HepG2 (cell line): ENCODE data around the gene SMARCD1. TPM values are rescaled to one million over a fixed set of nuclear protein-coding genes. Genes with fewer than 3 reads are reported as not detected.

Experiments
- CBX5 ChIP-seq: sonication (generic); formaldehyde crosslinking; IDR thresholded peaks from 2 replicates; pipeline ENCODE4 v1.4.0; 2020; ENCODE audit warnings: missing genetic modification reagents, borderline replicate concordance
- CENPX ChIP-seq: sonication (generic); formaldehyde crosslinking; IDR thresholded peaks from 2 replicates; pipeline ENCODE4 v1.9.0; 2021; ENCODE audit warnings: mild to moderate bottlenecking, missing genetic modification reagents, moderate library complexity
- KMT2B ChIP-seq: IDR thresholded peaks from 2 replicates; pipeline ENCODE4 v1.6.1; 2016; ENCODE audit warnings: missing genetic modification reagents, missing compliant biosample characterization
- RARA ChIP-seq: IDR thresholded peaks from 2 replicates; pipeline ENCODE4 v1.6.1; 2016; ENCODE audit warnings: missing genetic modification reagents, missing compliant biosample characterization
- RBM39 ChIP-seq: fragments of 200-400 bp; formaldehyde crosslinking; IDR thresholded peaks from one replicate; pipeline ENCODE4 v1.6.1; 2018; ENCODE audit warnings: antibody characterized with exemption, mild to moderate bottlenecking, low read depth, low read length; ENCODE audit not compliant: poor library complexity, severe bottlenecking
- RCOR2 ChIP-seq: IDR thresholded peaks from 2 replicates; pipeline ENCODE4 v1.6.1; 2016; ENCODE audit warnings: missing biosample characterization, missing genetic modification reagents
- RXRA ChIP-seq: sonication (generic); formaldehyde crosslinking; IDR thresholded peaks from 2 replicates; pipeline ENCODE4 v1.5.1; 2020; ENCODE audit warnings: missing genetic modification reagents
- SOX5 ChIP-seq: IDR thresholded peaks from 2 replicates; pipeline ENCODE4 v1.6.1; 2016; ENCODE audit warnings: borderline replicate concordance
- SP2 ChIP-seq: sonication (generic); formaldehyde crosslinking; IDR thresholded peaks from 2 replicates; pipeline ENCODE4 v1.5.1; 2020; ENCODE audit warnings: mild to moderate bottlenecking, missing genetic modification reagents
- SUZ12 ChIP-seq: fragments of 150-350 bp; IDR thresholded peaks from 2 replicates; pipeline ENCODE4 v1.6.1; 2014; ENCODE audit warnings: low read depth, low read length
- ZNF256 ChIP-seq: sonication (generic); formaldehyde crosslinking; conservative IDR thresholded peaks from 2 replicates; pipeline ENCODE4 v1.4.0; 2020; ENCODE audit warnings: missing genetic modification reagents
- ZNF782 ChIP-seq: sonication (generic); formaldehyde crosslinking; IDR thresholded peaks from 2 replicates; pipeline ENCODE4 v1.4.0; 2020; ENCODE audit warnings: missing genetic modification reagents, mild to moderate bottlenecking, borderline replicate concordance
- polyA plus RNA-seq, 8 experiments: library from polyadenylated mRNA; depleted of rRNA in 3 of 8; stranded (reverse) in 7 of 8; unstranded in 1 of 8; fragments of >200 nt; fragmentation: Illumina TruSeq in 4 of 8; extraction: Trizol in 4 of 8; gene quantifications; 2 replicates each; pipeline versions ENCODE4 v1.2.1 to v1.2.3, GENCODE V29; 2011 to 2016; ENCODE audit warnings: low read depth in 4 of 8, missing spikeins in 1 of 8, mixed read lengths in 1 of 8; ENCODE audit not compliant: insufficient read depth in 1 of 8
- total RNA-seq, 5 experiments: library from RNA; depleted of rRNA; stranded (reverse); fragments of >200 nt; fragmentation: Illumina TruSeq; extraction: Trizol; gene quantifications; 2 replicates each; pipeline ENCODE4 v1.2.3, GENCODE V29; 2016; ENCODE audit warnings: low read depth in 1 of 5
- TF ChIP-seq, protein P1 (sequence below): IDR thresholded peaks from 2 replicates; pipeline ENCODE4 v1.6.1; 2012; ENCODE audit warnings: inconsistent platforms
- TF ChIP-seq, protein P2 (sequence below), 2 experiments: IDR thresholded peaks; 2 replicates each; pipeline ENCODE4 v1.6.1; 2011 to 2012; ENCODE audit warnings: low read length in 2 of 2, borderline replicate concordance in 1 of 2, low read depth in 1 of 2, mild to moderate bottlenecking in 1 of 2, moderate library complexity in 1 of 2
- TF ChIP-seq, protein P3 (sequence below): sonication (generic); formaldehyde crosslinking; IDR thresholded peaks from 2 replicates; pipeline ENCODE4 v1.4.0; 2020; ENCODE audit warnings: low read depth, mild to moderate bottlenecking, missing genetic modification reagents
- TF ChIP-seq, protein P4 (sequence below): IDR thresholded peaks from 2 replicates; pipeline ENCODE4 v1.6.1; 2016; ENCODE audit warnings: low read depth, borderline replicate concordance
- TF ChIP-seq, protein P5 (sequence below): sonication (generic); formaldehyde crosslinking; conservative IDR thresholded peaks from 2 replicates; pipeline ENCODE4 v1.4.0; 2020; ENCODE audit warnings: missing genetic modification reagents
- TF ChIP-seq, protein P6 (sequence below): sonication (generic); formaldehyde crosslinking; IDR thresholded peaks from 2 replicates; pipeline ENCODE4 v1.4.0; 2020; ENCODE audit warnings: missing genetic modification reagents, borderline replicate concordance

The SMARCD1 gene
- total and polyA plus RNA-seq, 2 of the 13 experiments (the other 11 are each of a cell fraction or from before 2014, with no cell fraction given), result 51.7 to 54.6 TPM

DNA sequence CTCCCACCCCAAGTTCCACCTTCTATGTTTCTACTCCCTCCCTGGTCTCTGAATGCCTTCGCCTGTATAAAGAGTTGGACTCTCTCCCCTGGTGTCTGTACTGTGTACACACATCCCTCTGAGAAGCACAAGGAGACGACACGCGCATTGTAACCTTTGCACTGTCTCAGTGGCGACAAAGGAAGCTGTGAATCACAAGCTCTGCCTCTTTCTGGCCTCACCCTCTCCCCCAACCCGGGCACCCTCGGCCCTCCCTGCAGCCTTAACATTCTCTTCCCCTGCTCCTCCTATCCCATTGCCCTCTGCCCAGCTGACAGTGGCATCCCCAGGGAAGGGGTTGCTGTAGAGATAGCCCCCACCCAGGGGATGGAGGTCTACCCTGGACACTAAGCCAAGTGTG lies 2.5 kb upstream of the SMARCD1 start (continued):
- TF ChIP-seq, protein P1, sequence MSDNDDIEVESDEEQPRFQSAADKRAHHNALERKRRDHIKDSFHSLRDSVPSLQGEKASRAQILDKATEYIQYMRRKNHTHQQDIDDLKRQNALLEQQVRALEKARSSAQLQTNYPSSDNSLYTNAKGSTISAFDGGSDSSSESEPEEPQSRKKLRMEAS, result peak; percentile 83
- TF ChIP-seq, protein P2, sequence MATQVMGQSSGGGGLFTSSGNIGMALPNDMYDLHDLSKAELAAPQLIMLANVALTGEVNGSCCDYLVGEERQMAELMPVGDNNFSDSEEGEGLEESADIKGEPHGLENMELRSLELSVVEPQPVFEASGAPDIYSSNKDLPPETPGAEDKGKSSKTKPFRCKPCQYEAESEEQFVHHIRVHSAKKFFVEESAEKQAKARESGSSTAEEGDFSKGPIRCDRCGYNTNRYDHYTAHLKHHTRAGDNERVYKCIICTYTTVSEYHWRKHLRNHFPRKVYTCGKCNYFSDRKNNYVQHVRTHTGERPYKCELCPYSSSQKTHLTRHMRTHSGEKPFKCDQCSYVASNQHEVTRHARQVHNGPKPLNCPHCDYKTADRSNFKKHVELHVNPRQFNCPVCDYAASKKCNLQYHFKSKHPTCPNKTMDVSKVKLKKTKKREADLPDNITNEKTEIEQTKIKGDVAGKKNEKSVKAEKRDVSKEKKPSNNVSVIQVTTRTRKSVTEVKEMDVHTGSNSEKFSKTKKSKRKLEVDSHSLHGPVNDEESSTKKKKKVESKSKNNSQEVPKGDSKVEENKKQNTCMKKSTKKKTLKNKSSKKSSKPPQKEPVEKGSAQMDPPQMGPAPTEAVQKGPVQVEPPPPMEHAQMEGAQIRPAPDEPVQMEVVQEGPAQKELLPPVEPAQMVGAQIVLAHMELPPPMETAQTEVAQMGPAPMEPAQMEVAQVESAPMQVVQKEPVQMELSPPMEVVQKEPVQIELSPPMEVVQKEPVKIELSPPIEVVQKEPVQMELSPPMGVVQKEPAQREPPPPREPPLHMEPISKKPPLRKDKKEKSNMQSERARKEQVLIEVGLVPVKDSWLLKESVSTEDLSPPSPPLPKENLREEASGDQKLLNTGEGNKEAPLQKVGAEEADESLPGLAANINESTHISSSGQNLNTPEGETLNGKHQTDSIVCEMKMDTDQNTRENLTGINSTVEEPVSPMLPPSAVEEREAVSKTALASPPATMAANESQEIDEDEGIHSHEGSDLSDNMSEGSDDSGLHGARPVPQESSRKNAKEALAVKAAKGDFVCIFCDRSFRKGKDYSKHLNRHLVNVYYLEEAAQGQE (IDR thresholded peaks at IDR 0.05; ENCODE audit: borderline replicate concordance in 1 of 2, low read depth in 1 of 2, low read length in 2 of 2), result peak in 1 of 2 experiments; percentile 51; a peak in 1 of 4 replicates
- TF ChIP-seq, protein P3, sequence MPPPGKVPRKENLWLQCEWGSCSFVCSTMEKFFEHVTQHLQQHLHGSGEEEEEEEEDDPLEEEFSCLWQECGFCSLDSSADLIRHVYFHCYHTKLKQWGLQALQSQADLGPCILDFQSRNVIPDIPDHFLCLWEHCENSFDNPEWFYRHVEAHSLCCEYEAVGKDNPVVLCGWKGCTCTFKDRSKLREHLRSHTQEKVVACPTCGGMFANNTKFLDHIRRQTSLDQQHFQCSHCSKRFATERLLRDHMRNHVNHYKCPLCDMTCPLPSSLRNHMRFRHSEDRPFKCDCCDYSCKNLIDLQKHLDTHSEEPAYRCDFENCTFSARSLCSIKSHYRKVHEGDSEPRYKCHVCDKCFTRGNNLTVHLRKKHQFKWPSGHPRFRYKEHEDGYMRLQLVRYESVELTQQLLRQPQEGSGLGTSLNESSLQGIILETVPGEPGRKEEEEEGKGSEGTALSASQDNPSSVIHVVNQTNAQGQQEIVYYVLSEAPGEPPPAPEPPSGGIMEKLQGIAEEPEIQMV (CRISPR knock-in tag), result no peak
- TF ChIP-seq, protein P4, sequence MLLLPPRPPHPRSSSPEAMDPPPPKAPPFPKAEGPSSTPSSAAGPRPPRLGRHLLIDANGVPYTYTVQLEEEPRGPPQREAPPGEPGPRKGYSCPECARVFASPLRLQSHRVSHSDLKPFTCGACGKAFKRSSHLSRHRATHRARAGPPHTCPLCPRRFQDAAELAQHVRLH (CRISPR knock-in tag), result 0 out of 2 replicates have a peak, but pooled peaks have one; percentile 37
- TF ChIP-seq CBX5 (CRISPR knock-in tag) (peak; percentile 26; the same call in 1 of the 2 replicates), SUZ12 (no peak), ZNF782 (CRISPR knock-in tag) (no peak), CENPX (CRISPR knock-in tag) (no peak), SP2 (CRISPR knock-in tag) (no peak), RARA (peak; percentile 51; the same call in 1 of the 2 replicates), RXRA (peak; percentile 28; the same call in 1 of the 2 replicates), RCOR2 (CRISPR knock-in tag) (peak; percentile 60; the same call in 1 of the 2 replicates), SOX5 (CRISPR knock-in tag) (peak; percentile 80; the same call in 1 of the 2 replicates), ZNF256 (CRISPR knock-in tag) (no peak), RBM39 (no peak), KMT2B (CRISPR knock-in tag) (peak; percentile 44; the same call in 1 of the 2 replicates)
- TF ChIP-seq, protein P5, sequence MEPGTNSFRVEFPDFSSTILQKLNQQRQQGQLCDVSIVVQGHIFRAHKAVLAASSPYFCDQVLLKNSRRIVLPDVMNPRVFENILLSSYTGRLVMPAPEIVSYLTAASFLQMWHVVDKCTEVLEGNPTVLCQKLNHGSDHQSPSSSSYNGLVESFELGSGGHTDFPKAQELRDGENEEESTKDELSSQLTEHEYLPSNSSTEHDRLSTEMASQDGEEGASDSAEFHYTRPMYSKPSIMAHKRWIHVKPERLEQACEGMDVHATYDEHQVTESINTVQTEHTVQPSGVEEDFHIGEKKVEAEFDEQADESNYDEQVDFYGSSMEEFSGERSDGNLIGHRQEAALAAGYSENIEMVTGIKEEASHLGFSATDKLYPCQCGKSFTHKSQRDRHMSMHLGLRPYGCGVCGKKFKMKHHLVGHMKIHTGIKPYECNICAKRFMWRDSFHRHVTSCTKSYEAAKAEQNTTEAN (CRISPR knock-in tag), result no peak
- TF ChIP-seq, protein P6, sequence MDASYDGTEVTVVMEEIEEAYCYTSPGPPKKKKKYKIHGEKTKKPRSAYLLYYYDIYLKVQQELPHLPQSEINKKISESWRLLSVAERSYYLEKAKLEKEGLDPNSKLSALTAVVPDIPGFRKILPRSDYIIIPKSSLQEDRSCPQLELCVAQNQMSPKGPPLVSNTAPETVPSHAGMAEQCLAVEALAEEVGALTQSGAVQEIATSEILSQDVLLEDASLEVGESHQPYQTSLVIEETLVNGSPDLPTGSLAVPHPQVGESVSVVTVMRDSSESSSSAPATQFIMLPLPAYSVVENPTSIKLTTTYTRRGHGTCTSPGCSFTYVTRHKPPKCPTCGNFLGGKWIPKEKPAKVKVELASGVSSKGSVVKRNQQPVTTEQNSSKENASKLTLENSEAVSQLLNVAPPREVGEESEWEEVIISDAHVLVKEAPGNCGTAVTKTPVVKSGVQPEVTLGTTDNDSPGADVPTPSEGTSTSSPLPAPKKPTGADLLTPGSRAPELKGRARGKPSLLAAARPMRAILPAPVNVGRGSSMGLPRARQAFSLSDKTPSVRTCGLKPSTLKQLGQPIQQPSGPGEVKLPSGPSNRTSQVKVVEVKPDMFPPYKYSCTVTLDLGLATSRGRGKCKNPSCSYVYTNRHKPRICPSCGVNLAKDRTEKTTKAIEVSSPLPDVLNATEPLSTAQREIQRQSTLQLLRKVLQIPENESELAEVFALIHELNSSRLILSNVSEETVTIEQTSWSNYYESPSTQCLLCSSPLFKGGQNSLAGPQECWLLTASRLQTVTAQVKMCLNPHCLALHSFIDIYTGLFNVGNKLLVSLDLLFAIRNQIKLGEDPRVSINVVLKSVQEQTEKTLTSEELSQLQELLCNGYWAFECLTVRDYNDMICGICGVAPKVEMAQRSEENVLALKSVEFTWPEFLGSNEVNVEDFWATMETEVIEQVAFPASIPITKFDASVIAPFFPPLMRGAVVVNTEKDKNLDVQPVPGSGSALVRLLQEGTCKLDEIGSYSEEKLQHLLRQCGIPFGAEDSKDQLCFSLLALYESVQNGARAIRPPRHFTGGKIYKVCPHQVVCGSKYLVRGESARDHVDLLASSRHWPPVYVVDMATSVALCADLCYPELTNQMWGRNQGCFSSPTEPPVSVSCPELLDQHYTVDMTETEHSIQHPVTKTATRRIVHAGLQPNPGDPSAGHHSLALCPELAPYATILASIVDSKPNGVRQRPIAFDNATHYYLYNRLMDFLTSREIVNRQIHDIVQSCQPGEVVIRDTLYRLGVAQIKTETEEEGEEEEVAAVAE (CRISPR knock-in tag), result peak; percentile 66; the same call in 1 of the 2 replicates
